PFSK-1 (cell line): ENCODE results near the gene ARSJ.

ENCODE experiments used
- FOXP2 ChIP-seq: optimal IDR thresholded peaks from 2 replicates; pipeline ENCODE3; 2011; ENCODE audit warnings: borderline replicate concordance, control low read depth, inconsistent platforms; ENCODE audit not compliant: insufficient read depth; ENCODE audit errors: extremely low read length, extremely low read depth
- POLR2AphosphoS5 ChIP-seq: IDR thresholded peaks from 2 replicates; pipeline ENCODE4 v1.6.1; 2012; ENCODE audit warnings: low read depth, mild to moderate bottlenecking, control low read depth, low read length, moderate library complexity
- REST ChIP-seq, 2 experiments: IDR thresholded peaks; 2 replicates each; pipeline versions ENCODE4 v1.6.1 to v1.8.0; 2011 to 2012; ENCODE audit warnings: low read depth in 2 of 2, low read length in 2 of 2, control low read depth in 1 of 2, inconsistent platforms in 1 of 2, mild to moderate bottlenecking in 1 of 2, moderate library complexity in 1 of 2; ENCODE audit not compliant: insufficient read depth in 1 of 2
- SIN3A ChIP-seq: IDR thresholded peaks from 2 replicates; pipeline ENCODE4 v1.6.1; 2012; ENCODE audit warnings: mild to moderate bottlenecking, low read length, moderate library complexity, borderline replicate concordance; ENCODE audit not compliant: insufficient read depth
- TAF1 ChIP-seq: IDR thresholded peaks from 2 replicates; pipeline ENCODE4 v1.6.1; 2012; ENCODE audit warnings: low read length, control low read depth, borderline replicate concordance; ENCODE audit not compliant: insufficient read depth

Gene ARSJ

GRCh38 chr4:113943863-113944262 is 35.6 kb downstream of the ARSJ start:
- TF ChIP-seq FOXP2 = no peak
- no peak for TF ChIP-seq SIN3A
- no peak for TF ChIP-seq POLR2AphosphoS5
- TF ChIP-seq TAF1 = no peak

GRCh38 chr4:113943085-113943484 is 36.4 kb downstream of the ARSJ start:
- TF ChIP-seq FOXP2 = no peak
- TF ChIP-seq REST (IDR thresholded peaks at IDR 0.05; ENCODE audit: insufficient read depth in 1 of 2, low read depth in 2 of 2, low read length in 2 of 2) = no peak
- TF ChIP-seq TAF1 = no peak
- no peak for TF ChIP-seq SIN3A
- no peak for TF ChIP-seq POLR2AphosphoS5

- TF ChIP-seq SIN3A = no peak
- no peak for TF ChIP-seq TAF1
- no peak for TF ChIP-seq FOXP2
- no peak for TF ChIP-seq REST (IDR thresholded peaks at IDR 0.05; ENCODE audit: insufficient read depth in 1 of 2, low read depth in 2 of 2, low read length in 2 of 2)
- no peak for TF ChIP-seq POLR2AphosphoS5
Observed at GRCh38 chr4:113941836-113942235, 37.6 kb downstream of the ARSJ start.

GRCh38 chr4:113935190-113935589 is 44.3 kb downstream of the ARSJ start:
- TF ChIP-seq REST (IDR thresholded peaks at IDR 0.05; ENCODE audit: insufficient read depth in 1 of 2, low read depth in 2 of 2, low read length in 2 of 2) (no peak), SIN3A (no peak), FOXP2 (no peak), POLR2AphosphoS5 (no peak), TAF1 (no peak)

GRCh38 chr4:113921089-113921794 is 58.2 kb downstream of the ARSJ start:
- TF ChIP-seq REST (IDR thresholded peaks at IDR 0.05; ENCODE audit: insufficient read depth in 1 of 2, low read depth in 2 of 2, low read length in 2 of 2) (no peak), FOXP2 (no peak), SIN3A (no peak), POLR2AphosphoS5 (no peak), TAF1 (no peak)
